GM23248 (cell line): ENCODE measurements around the gene TMED1. TPM values are rescaled to one million over a fixed set of nuclear protein-coding genes. Genes with fewer than 3 reads are reported as not detected.
A peak's percentile ranks its signal among the peaks of the same experiment; 100 is the strongest.

Experiments used
- DNase-seq: peaks from one replicate; pipeline ENCODE4 v3.0.0-alpha.2; 2015
- H2AFZ ChIP-seq: fragments of 200-600 bp; sonication (generic); 2 replicates; pipeline ENCODE4 v1.6.1; 2016; ENCODE audit warnings: antibody characterized with exemption
- H3F3A ChIP-seq: fragments of 200-600 bp; sonication (generic); 2 replicates; pipeline ENCODE4 v1.6.1; 2016; ENCODE audit warnings: mild to moderate bottlenecking, antibody characterized with exemption, mixed run types; ENCODE audit not compliant: insufficient read depth
- H3K27ac ChIP-seq: fragments of 200-600 bp; sonication (generic); 2 replicates; pipeline ENCODE4 v1.5.1; 2016; ENCODE audit warnings: mild to moderate bottlenecking
- H3K27me3 ChIP-seq: fragments of 200-600 bp; sonication (generic); replicated peaks from 2 replicates; pipeline ENCODE4 v1.6.1; 2016; ENCODE audit warnings: mild to moderate bottlenecking; ENCODE audit not compliant: insufficient read depth
- H3K36me3 ChIP-seq: fragments of 200-600 bp; sonication (generic); 2 replicates; pipeline ENCODE4 v1.6.1; 2016; ENCODE audit warnings: low read depth, mild to moderate bottlenecking
- H3K4me1 ChIP-seq: fragments of 200-600 bp; sonication (generic); 2 replicates; pipeline ENCODE4 v1.6.1; 2016; ENCODE audit warnings: mild to moderate bottlenecking; ENCODE audit not compliant: insufficient read depth
- H3K4me2 ChIP-seq: fragments of 200-600 bp; sonication (generic); one replicate; pipeline ENCODE4 v1.6.1; 2016; ENCODE audit warnings: mild to moderate bottlenecking; ENCODE audit not compliant: unreplicated experiment
- H3K4me3 ChIP-seq: fragments of 200-600 bp; sonication (generic); 2 replicates; pipeline ENCODE4 v1.5.1; 2016; ENCODE audit warnings: mild to moderate bottlenecking
- H3K79me2 ChIP-seq: fragments of 200-600 bp; sonication (generic); 2 replicates; pipeline ENCODE4 v1.6.1; 2016; ENCODE audit warnings: mild to moderate bottlenecking; ENCODE audit not compliant: insufficient read depth
- H3K9ac ChIP-seq: fragments of 200-600 bp; sonication (generic); 2 replicates; pipeline ENCODE4 v1.6.1; 2016; ENCODE audit warnings: mild to moderate bottlenecking
- H3K9me2 ChIP-seq: fragments of 200-600 bp; sonication (generic); 2 replicates; pipeline ENCODE4 v1.6.1; 2016; ENCODE audit warnings: mixed run types, mild to moderate bottlenecking, moderate library complexity; ENCODE audit not compliant: insufficient read depth
- H3K9me3 ChIP-seq: fragments of 200-600 bp; sonication (generic); one replicate; pipeline ENCODE4 v1.6.1; 2017; ENCODE audit warnings: low read depth
- H4K20me1 ChIP-seq: fragments of 200-600 bp; sonication (generic); 2 replicates; pipeline ENCODE4 v1.6.0; 2016; ENCODE audit not compliant: insufficient read depth
- EZH2 ChIP-seq: fragments of 200-600 bp; sonication (generic); IDR thresholded peaks from 2 replicates; pipeline ENCODE4 v1.6.1; 2018; ENCODE audit warnings: antibody characterized with exemption, mild to moderate bottlenecking; ENCODE audit not compliant: insufficient read depth, poor library complexity, severe bottlenecking
- EZH2phosphoT487 ChIP-seq: fragments of 200-600 bp; sonication (generic); IDR thresholded peaks from 2 replicates; pipeline ENCODE4 v1.6.1; 2018; ENCODE audit warnings: antibody characterized with exemption, moderate library complexity, mild to moderate bottlenecking, low read depth; ENCODE audit not compliant: insufficient read depth
- WGBS, 2 experiments: methylation state at CpG; one replicate each; pipeline ENCODE4 v1.1.6; 2015 to 2017; ENCODE audit warnings: low lambda C conversion rate in 2 of 2, low coverage in 1 of 2; ENCODE audit errors: missing lambda C conversion rate in 2 of 2; 5-methylcytosine and 5-hydroxymethylcytosine counted together
- in situ Hi-C: fragments of 300-500 bp; cut with MboI; formaldehyde crosslinking; loops from 2 replicates; pipeline ENCODE4 v1.15.0; 2020
- polyA plus RNA-seq: library from polyadenylated mRNA; unstranded; fragments of >200 nt; fragmentation: Nextera tagmentation; extraction: Ambion mirVana; gene quantifications from 2 replicates; pipeline ENCODE4 v1.2.1, GENCODE V29; 2016
- total RNA-seq: library from RNA; depleted of rRNA; stranded (reverse); fragments of >200 nt; shearing (Covaris generic); gene quantifications from 2 replicates; pipeline ENCODE4 v1.2.3, GENCODE V29; 2014

Gene TMED1
- total and polyA plus RNA-seq, 2 experiments from 2014 or later = 66.4 to 68.2 TPM

- H2AFZ ChIP-seq = no peak overlapping the region
- no peak for TF ChIP-seq EZH2phosphoT487
- TF ChIP-seq EZH2 = no peak
- no peaks in the 10 kb centered on the region for H3K9me2 ChIP-seq
- no peaks in the 10 kb centered on the region for H3K27me3 ChIP-seq
- H3K4me1 ChIP-seq = peaks cover 32% of the 10 kb centered on the region
- peaks cover 35% of the 10 kb centered on the region for H3K79me2 ChIP-seq
- peak; percentile 19 for DNase-seq
- 96 to 97% methylated on average over 15 to 19 of the region's 19 CpGs for WGBS, 2 experiments
- no peak overlapping the region for H3K4me2 ChIP-seq
- H3K9ac ChIP-seq = no peak overlapping the region
- H3F3A ChIP-seq = peaks cover 59% of the 10 kb centered on the region
- H3K9me3 ChIP-seq = no peaks in the 10 kb centered on the region
- in situ Hi-C loops = no loop called here
- peak overlapping the region; percentile 99 for H3K27ac ChIP-seq
- H4K20me1 ChIP-seq = 0 out of 2 replicates have a peak, but pooled peaks cover 3% of the 10 kb centered on the region
- H3K36me3 ChIP-seq = peaks cover 33% of the 10 kb centered on the region; the same call in 1 of the 2 replicates
- H3K4me3 ChIP-seq = no peak overlapping the region
Measured at GRCh38 chr19:10812196-10812595, 23.8 kb downstream of the TMED1 start.

- Histone ChIP-seq H3K27ac (peak overlapping the region; percentile 99), H3K9me3 (no peaks in the 10 kb centered on the region), H2AFZ (no peak overlapping the region), H3K9me2 (no peaks in the 10 kb centered on the region), H3K79me2 (peaks cover 29% of the 10 kb centered on the region), H3K9ac (no peak overlapping the region), H3K4me3 (no peak overlapping the region), H3K4me1 (peaks cover 32% of the 10 kb centered on the region), H4K20me1 (0 out of 2 replicates have a peak, but pooled peaks cover 3% of the 10 kb centered on the region), H3K27me3 (no peaks in the 10 kb centered on the region), H3K36me3 (peaks cover 33% of the 10 kb centered on the region; the same call in 1 of the 2 replicates), H3K4me2 (no peak overlapping the region), H3F3A (peaks cover 53% of the 10 kb centered on the region)
- in situ Hi-C loops = no loop called here
- WGBS, 2 experiments = 82 to 92% methylated on average over 15 to 17 of the region's 17 CpGs
- TF ChIP-seq EZH2phosphoT487 = no peak
- TF ChIP-seq EZH2 = no peak
- DNase-seq = no peak
Measured at GRCh38 chr19:10811391-10812111, 24.5 kb downstream of the TMED1 start.

GRCh38 chr19:10809651-10810285, 26.2 kb downstream of the TMED1 start:
- 0 out of 2 replicates have a peak, but pooled peaks cover 2% of the 10 kb centered on the region for H4K20me1 ChIP-seq
- no peaks in the 10 kb centered on the region for H3K9me2 ChIP-seq
- WGBS, 2 experiments = 96 to 97% methylated on average over 15 of the region's 15 CpGs
- TF ChIP-seq EZH2phosphoT487 = no peak
- TF ChIP-seq EZH2 = no peak
- no peaks in the 10 kb centered on the region for H3K27me3 ChIP-seq
- peaks cover 22% of the 10 kb centered on the region for H3K4me1 ChIP-seq
- no peak for DNase-seq
- H2AFZ ChIP-seq = no peak overlapping the region
- peaks cover 27% of the 10 kb centered on the region; the same call in 1 of the 2 replicates for H3K36me3 ChIP-seq
- no peak overlapping the region for H3K27ac ChIP-seq
- H3K9me3 ChIP-seq = no peaks in the 10 kb centered on the region
- in situ Hi-C loops = no loop called here
- no peak overlapping the region for H3K4me2 ChIP-seq
- H3K4me3 ChIP-seq = no peak overlapping the region
- H3K9ac ChIP-seq = no peak overlapping the region
- H3K79me2 ChIP-seq = peaks cover 11% of the 10 kb centered on the region
- H3F3A ChIP-seq = peaks cover 41% of the 10 kb centered on the region

- DNase-seq = peak; percentile 46
- Histone ChIP-seq H3K79me2 (peaks cover 4% of the 10 kb centered on the region), H4K20me1 (no peaks in the 10 kb centered on the region), H2AFZ (no peak overlapping the region), H3K27ac (no peak overlapping the region), H3K9me3 (no peaks in the 10 kb centered on the region), H3K9me2 (no peaks in the 10 kb centered on the region), H3K9ac (no peak overlapping the region), H3K4me3 (no peak overlapping the region), H3F3A (peaks cover 34% of the 10 kb centered on the region), H3K27me3 (no peaks in the 10 kb centered on the region), H3K4me2 (no peak overlapping the region), H3K4me1 (peaks cover 16% of the 10 kb centered on the region), H3K36me3 (peaks cover 27% of the 10 kb centered on the region; the same call in 1 of the 2 replicates)
- in situ Hi-C loops = no loop called here
- WGBS, 2 experiments = 94% methylated on average over 10 of the region's 10 CpGs
- TF ChIP-seq EZH2phosphoT487 (no peak), EZH2 (no peak)
Measured at GRCh38 chr19:10808937-10809649, 26.9 kb downstream of the TMED1 start.
